Hypothalamus (tissue), 51 donors: ENCODE measurements around the gene DNAJC15.
A peak's percentile ranks its signal among the peaks of the same experiment; 100 is the strongest.
"Not testable (repeated sequence)": the region's sequence is repeated elsewhere in the genome, so short reads cannot be mapped to it uniquely, and the experiment has no call there.

Experiments
- DNase-seq, 51 donors: peaks; one replicate each; lab custom pipeline; 2025; lab: John Stamatoyannopoulos, UW

DNAJC15 gene

DNA sequence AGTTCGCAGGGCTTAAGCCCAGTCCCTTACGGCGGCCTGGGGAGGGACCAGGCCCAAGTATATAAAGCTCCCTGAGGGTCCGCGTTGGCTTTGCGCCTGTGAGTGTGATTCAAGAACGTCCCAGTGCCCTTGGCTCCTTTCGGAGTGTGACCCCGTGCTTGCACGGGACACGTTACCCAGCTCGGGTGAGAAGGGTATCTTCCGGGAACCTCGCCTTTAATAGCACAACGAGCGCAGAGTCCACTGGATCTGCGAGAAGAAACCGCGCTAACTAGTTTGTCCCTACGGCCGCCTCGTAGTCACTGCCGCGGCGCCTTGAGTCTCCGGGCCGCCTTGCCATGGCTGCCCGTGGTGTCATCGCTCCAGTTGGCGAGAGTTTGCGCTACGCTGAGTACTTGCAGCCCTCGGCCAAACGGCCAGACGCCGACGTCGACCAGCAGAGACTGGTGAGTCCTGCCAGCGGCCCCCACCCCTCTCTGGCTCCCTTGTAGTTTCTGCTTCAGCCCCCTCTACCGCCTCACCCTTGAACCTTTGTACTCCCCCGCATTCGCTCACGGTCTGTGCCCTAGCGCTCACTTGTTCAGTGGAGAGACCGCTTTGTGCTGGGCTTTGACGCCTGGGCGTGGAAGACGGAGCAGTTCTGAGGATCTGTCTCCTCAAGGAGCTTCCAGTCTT is at the start of gene DNAJC15:
DNAJC15 (plus strand) TSS at position 298 of the 675 bp plus-strand sequence; CDS start at position 339, 41 bp downstream.
- peak in 50 of 51 donors; percentile 42 to 87 (median 70) for DNase-seq

DNA sequence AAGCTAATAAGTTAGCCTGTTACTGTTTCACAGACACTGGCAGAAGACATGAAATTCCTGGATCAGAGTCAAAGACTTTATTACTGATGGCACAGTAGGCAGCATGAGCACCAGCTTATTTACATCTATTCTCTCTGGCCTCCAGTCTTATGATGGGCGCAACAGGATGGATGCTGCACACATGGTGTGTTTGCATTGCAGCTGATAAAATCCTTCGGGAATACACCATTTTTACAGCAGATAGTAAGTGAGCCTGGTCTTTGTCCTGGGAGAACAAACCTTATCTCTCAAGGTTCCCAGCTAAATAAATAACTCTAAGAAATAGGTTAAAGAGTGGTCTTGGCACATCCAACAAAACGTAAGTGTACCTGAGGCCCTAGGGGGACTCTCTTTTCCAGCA is 47.3 kb upstream of the DNAJC15 start:
- DNase-seq = no peak

DNA sequence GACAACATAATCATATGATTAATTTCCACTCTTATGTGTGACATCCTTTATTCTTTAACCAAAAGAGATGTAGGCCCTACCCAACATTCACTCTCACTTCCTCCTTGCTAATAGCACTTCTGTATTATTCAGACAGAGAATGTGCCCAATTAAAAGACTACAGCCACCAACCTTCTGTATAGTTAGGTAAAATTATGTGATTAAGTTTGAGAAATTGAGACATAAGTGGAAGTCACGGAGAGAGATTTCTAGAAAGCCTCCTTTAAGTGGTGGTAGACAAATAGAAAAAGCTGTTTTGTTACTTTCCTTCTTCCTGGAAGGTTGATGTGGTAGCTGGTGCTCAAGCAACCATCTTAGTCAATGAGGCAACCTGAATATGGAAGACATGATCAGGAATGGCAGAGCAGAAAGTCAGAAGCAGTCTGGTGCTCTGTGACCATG is 46.1 kb upstream of the DNAJC15 start:
- DNase-seq = no peak

DNA sequence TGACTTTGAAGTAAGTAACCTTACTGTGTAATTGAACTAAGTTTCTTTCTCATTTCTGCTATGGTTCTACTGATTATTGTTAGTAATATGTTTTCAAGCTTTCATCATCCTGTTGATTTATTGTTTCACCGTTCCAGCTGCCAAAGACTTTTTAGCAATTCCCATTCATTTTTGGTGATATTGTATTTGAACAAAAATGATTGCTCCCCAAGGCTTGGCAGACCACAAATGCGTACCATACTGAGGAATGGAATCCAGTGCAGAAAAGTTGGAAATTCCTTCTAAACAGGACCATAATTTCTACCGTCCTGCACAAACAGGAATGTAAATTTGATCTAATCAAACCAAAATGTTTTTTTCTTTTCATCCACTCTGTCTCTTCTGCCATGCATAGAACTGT is 42.1 kb upstream of the DNAJC15 start:
- no peak for DNase-seq

DNA sequence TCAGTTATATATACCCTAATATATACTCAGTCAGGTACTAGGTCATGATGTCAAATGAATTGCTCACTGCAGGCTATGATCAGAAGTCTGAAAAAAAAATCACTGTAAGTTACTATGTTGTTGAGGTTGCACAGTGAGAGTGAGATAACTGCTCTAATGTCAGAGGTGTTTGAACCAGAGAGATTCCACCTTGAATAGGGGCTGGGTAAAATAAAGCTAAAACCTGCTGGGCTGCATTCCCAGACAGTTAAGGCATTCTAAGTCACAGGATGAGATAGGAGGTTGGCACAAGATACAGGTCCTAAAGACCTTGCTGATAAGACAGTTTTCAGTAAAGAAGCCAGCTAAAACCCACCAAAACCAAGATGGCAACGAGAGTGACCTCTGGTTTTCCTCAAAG is 41.5 kb upstream of the DNAJC15 start:
- no peak for DNase-seq

DNA sequence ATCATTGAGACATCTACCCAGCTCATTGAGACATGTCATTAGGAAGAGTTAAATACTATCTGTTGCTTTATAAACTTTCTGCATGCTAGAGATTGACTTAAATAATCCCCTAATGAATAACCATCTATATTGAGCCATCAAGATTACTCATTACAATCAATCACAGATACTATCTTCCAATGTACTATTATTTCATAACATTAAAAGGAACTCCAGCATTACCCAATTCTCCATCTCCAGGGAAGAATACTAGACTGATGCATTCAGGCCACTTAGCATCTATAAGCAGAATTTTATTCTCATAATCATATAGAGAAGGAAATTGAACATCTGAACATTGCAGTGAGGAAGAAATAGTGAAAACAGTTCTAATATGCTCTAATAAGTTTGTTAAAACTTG is 39.4 kb upstream of the DNAJC15 start:
- no peak for DNase-seq

DNA sequence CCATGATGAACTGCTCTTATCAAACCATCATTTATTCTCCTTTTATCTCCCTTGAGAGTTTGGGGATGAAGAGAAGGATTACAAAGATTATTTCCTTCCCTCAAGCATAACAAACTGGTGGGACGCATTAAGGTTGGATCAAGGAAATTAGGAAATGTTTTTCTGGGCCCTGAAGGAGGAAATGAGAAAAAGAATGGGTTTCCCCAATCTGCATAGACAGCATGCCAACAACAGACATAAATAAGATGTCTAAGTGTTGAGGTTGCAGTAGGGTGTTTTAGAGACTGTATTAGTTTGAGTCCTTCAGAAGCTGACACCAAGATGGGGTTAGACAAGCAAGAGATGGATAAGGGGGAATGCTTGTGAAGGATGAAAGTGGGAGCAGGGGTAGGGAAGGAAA is 38.7 kb upstream of the DNAJC15 start:
- no peak for DNase-seq

DNA sequence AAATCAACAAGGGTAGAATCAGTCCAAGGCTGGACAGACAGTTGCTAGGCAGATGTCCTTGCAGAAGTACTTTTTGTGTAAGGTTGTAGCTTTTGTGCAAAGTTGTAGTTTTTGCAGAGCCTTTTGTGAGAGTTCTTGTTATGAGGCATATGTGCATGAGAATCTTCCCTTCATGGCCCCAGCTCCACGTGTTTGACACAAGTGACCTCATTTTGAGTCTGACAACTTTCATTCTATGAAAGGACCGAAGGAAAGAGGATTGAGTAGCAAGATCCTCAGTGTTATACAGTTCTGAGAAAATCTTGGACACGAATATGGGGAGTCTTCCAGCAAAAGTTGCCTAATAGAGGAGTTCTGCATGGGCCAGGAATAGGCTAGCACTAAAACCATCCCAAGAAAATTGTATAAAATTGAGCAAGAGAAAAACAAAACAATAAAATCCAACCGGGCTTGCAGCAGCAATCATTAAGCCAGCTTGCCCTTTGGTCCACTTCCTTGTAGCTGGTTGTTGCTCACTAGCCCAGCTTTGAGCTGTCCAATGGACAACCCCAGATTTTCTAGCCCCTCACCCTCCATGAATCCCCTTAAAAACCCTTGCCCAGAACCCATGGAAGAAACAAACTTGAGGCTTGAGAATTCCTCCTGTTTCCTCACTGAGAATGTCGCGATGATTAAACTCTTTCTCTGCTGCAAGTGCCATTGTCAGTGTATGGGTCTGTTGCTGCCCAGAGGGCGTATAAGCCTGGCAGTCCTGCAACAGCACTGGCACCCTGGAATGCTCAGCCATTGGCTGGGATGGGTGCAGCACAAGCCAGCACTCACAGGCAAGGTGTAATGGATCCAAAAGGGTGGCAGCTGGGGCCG is 37.8 kb upstream of the DNAJC15 start:
- peak in 3 of 51 donors; percentile 1 to 38 (median 3) for DNase-seq

DNA sequence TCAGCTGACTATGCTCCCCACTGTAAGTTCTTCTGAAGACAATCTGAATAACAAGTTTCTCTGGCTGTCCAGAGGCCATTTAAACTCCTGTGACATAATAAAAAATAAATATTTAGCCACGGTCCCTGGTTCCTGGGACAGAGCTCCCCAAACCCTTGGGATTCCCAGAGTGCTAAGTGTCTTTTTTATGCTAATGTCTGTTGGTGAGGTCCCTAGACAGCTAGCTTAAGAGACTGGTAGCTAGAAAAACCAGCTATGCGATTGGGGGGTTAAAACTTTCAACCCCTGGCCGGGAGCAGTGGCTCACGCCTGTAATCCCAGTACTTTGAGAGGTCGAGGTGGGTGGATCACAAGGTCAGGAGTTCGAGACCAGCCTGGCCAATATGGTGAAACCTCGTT is 37.2 kb upstream of the DNAJC15 start:
- no peak for DNase-seq

DNA sequence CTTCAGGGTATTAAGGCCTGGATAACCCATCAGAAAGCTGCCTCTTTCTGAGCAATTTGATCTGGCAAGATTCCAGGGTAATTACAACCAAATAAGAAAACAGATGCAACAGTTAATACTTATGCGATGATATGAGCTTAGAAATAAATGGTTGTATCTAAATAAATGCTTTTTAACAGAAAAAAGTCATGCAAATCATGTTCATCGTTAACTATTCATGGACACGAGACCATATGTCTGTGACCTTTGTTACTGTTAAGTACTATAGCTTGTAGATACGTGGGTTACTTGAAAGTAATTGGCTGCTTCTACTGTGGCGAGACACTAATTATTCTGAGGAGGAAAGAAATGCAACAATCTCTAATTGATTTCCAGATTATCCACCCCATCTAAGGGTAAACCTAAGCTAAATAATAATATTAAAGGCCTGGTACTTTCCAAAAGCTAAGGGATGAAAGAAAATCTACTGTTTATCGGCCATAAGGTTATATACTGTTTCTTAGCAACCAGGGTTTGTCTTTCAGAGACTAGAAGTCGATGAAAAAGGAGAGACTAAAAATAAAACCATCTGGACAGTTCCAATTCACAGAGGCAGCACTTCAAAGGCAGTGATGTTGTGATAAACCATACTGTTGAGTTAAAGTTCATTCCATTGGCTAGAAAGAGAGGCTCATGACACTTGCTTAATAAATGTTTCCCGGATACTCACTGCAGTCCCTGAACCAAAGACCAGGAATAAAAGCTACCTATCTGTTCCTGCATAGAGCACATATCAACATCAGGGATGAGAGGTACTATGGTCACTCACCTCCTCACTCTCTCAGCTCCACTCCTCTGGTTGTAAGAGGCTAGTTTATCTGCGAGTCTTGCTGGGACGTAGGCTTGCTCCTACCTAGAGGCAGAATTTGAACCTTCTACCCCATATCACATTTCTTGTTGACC is 32.8 kb upstream of the DNAJC15 start:
- DNase-seq = peak in 1 of 51 donors; percentile 20

DNA sequence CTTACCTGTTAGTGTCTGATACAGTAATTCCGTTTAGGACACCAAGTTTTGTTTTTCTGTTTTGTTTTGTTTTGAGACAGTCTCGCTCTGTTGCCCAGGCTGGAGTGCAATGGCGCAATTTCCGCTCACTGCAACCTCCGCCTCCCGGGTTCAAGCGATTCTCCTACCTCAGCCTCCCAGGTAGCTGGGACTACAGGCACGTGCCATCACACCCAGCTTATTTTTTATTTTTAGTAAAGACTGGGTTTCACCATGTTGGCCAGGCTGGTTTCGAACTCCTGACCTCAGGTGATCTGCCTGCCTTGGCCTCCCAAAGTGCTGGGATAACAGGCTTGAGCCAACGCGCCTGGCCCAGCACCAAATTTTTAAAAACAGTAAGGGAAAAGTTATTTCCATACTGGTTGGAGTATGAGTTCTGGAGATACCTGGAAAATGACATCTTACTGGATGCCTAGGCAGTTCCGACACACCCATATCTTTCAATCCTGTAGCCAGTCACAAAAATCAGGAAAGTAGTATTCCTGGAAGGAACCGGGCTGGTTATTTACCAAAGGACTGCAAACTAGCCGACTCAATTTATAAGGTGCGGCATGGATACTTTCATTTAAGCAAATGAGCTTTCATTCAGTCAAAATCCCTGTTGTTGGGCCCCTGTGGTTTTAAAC is 32.0 kb upstream of the DNAJC15 start:
- DNase-seq = not testable (repeated sequence)

DNA sequence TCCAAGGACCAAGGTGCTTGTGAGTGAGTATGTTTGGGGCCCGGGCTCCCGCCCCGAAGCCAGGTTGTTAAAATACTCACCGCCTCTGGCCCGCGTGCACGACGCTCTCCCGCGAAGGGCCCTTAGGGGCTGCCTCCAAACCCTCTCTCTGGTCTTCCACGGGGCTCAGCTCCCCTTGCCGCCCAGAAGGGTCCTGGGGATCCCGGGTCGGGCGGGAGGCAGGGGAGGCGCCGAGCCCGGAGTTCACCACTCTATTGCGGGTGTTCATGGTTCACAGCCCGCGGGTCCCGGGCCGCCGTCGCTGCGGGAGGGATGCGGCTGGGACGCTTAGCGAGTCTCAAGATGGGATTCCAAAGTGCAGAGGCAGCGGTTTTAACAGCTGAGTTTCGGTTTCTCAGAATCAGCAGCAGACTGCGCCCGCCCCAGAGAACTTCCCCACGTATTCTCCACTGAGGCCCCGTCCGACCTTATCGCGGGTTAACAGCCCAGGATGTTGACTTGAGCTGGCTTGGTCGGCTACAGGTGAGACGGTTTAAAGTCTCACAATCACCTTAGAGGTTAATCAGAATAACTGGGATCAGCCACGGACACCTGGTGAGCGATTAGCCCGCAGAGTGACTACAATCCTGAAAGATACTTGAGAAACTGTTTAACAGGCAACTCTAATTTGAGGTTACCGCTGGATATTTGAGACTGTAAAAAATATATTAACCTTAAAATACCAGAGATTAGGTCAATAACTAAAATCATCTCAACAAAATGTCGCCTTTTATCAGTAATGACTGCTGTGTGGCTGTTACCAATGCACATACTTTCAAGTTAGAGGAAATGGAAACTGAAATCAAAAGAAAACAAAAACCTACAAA is 31.3 kb upstream of the DNAJC15 start, which contains the start of gene EPSTI1:
EPSTI1 (minus strand) TSS at position 344 of the 866 bp plus-strand sequence; CDS start at position 268, 76 bp downstream.
- DNase-seq = peak in 38 of 51 donors; percentile 2 to 71 (median 16)

DNA sequence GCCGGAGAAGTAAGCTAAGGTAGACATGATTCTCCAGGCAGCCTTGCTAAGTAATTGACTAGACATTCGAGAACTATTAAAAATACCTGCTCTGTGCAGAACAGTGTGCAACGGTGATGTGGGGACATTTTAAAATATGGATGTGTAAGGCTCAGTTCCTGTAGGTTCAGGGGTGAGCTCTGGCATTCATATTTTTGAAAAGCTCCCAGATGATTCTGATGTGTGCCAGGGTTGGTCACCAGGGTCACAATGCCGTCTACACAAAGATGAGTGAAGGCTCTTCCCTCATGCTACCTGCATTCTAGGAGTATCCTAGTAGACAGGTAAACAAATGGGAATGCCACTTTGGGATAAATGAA is 30.6 kb upstream of the DNAJC15 start:
- no peak for DNase-seq

DNA sequence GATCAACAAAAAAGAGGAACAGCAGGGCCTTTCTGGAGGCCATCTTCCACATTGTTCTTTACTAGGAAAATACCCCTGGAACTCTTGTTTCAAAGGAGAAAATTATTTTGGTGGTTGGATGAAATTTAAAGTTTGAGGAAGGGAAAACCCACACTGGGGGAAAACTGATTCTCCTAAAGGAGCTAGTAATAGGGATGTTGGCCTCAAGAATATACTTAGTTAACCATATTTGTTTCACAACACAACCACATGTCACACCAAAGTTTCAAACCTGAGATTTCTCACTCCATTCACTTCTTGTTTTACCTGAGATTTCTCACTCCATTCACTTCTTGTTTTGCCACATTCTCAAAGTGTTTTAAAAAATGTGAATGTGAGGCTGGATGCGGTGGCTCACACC is 28.5 kb upstream of the DNAJC15 start:
- DNase-seq = no peak

DNA sequence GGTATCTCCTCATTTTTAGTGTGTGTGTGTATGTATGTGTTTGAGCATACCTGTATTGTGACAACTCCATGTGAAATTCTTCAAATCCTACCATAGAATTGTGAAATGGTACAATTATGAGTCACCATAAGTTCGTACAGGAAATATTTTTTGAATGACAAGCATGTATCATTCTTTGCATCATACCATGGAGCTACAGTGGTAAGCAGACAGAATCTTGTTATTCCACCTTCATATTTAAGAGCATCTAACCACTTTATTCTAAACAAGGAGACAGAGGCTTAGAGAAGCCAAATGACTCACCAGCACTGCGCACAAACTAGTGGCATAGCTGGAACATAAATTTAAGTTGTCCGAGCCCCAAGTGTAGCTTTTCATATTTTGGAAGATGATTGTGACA is 26.8 kb upstream of the DNAJC15 start:
- DNase-seq = no peak

DNA sequence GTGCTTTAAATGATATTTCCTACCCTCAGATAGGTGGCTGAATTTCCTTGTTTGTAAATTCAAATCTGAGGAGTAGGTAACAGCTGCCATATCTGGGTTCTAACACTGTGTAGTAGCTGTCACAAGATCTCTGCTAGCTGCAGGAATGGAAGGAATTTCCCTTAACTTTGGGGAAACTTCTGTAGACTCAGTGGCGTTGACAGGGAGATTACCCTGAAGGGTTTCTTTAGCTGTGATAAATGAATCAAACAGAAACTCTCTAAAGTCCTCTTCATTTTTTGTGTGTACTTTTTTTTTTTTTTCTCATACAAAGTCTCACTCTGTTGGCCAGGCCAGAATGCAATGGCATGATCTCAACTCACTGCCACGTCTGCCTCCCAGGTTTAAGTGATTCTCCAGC is 26.0 kb upstream of the DNAJC15 start:
- no peak for DNase-seq

DNA sequence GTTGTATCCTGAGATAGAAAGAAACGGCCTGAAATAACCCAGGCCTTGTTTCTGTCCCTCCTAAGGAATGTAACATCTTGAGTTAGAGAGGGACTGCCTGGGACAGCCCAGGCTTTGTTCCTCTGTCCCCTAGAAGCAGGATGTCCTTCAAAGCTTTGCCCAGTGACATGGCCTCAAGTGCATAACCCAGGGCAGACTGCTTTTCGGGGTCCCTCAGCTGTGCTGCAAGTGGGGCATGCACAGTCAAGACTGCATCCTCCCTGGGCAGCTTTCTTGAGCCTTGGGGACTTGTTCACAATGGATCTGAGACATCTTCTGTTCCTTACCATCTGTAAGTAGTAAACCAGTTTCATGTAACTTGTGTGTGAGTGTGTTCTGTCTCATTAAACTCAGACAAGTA is 23.9 kb upstream of the DNAJC15 start:
- DNase-seq = no peak

DNA sequence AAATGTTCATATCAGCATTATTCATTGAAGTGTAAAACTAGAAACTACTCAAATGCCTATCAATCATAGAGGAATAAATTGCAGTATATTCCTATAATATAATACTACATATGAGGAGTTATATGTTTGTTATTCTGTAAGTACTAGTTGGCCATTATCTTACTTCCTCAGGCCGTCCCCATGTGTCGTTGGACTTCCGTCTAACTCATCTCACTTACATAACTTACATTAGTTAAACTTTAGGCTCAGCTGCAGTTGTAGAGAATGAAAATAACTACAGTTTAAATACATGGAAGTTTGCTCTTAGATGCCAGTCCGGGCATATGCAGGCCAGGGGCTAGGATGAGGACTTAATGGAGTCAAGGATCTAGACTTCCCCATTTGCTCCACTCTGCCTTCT is 22.7 kb upstream of the DNAJC15 start:
- DNase-seq = no peak

DNA sequence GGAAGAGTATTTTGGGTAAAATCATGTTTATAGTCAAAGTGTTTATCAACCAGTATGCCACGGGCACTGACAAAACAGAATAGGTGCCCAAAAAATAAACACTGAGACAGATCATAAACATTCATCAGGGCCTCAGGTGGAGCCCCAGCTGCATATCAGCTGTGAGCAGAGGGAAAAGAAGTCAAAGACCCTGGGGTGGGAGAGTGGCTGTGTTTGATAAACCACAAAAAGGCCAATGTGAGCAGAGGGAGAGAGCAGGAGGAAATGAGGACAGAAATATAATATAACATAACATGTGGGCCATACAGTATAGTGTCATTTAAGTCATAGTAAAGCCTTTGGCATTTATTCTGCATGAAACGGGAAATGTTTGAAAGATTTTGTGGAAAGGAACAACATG is 21.4 kb upstream of the DNAJC15 start:
- no peak for DNase-seq
